T-helper 1 cell treated with Interleukin-12 subunit alpha and Interleukin-12 subunit beta and Interleukin-4 antibody, amounts not matched to agents 30 μg/mL and 1 μg/mL, for 36 hours (primary cell): ENCODE measurements around the gene CADPS.
A peak's percentile ranks its signal among the peaks of the same experiment; 100 is the strongest.

Experiments used
- H3K27ac Mint-ChIP-seq: one replicate; pipeline ENCODE4 v1.8.0; 2021; ENCODE audit warnings: mild to moderate bottlenecking, mixed read lengths
- H3K27me3 Mint-ChIP-seq: one replicate; pipeline ENCODE4 v1.8.0; 2021; ENCODE audit warnings: low read depth, mixed read lengths
- H3K36me3 Mint-ChIP-seq: one replicate; pipeline ENCODE4 v1.8.0; 2021; ENCODE audit warnings: low read depth, mixed read lengths
- H3K4me1 Mint-ChIP-seq: one replicate; pipeline ENCODE4 v1.8.0; 2021; ENCODE audit warnings: low read depth, mixed read lengths
- H3K4me3 Mint-ChIP-seq: one replicate; pipeline ENCODE4 v1.8.0; 2021; ENCODE audit warnings: mild to moderate bottlenecking, moderate library complexity, mixed read lengths
- H3K9me3 Mint-ChIP-seq: one replicate; pipeline ENCODE4 v1.8.0; 2021; ENCODE audit warnings: mixed read lengths

CADPS gene

DNA sequence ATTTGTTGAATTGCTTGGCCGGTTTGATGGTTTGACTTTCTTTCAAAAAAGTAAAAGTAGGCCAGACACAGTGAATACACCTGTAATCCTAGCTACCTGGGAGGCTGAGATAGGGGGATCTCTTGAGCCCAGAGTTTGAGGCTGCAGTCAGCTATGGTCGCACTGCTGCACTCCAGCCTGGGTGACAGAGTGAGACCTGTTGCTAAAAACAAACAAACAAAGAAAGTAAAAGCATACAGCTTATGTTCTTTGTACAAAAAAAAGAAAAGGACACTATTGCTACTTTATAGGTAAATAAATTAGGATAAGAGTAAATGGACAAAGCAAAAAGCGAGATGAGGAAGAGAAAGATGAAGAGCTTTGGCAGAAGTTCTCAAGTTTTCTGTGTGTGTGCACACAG is 488.0 kb downstream of the CADPS start:
- Mint-ChIP-seq H3K4me1 (no peaks in the 10 kb centered on the region), H3K36me3 (no peaks in the 10 kb centered on the region), H3K27me3 (no peaks in the 10 kb centered on the region), H3K4me3 (no peak overlapping the region), H3K9me3 (no peaks in the 10 kb centered on the region), H3K27ac (no peak overlapping the region)

DNA sequence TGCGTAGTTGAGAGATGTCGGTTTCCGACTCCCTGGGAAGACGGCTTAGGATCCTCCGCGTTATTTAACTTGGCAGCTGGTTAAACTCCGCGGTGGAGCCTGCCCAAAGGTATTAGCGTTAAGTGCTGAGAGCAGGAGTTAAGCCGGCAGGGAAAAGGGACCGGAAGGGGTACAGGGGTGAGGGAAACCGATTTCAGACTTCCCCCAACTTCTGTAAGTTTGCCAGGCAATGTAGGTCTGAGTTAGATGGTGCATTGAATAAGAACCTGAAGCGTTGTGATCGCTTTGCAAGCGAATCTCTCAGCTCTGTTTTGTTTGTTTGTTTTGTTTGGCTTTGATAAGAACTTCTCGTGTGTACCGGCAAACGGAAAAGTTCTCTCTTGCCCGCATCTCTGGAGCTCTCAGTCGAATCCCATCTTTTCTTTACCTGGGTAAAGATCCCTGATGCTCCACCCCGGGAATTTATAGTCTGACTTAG is 495.9 kb downstream of the CADPS start:
- no peak overlapping the region for H3K4me3 Mint-ChIP-seq
- no peaks in the 10 kb centered on the region for H3K36me3 Mint-ChIP-seq
- peaks cover 62% of the 10 kb centered on the region for H3K27me3 Mint-ChIP-seq
- peaks cover 2% of the 10 kb centered on the region for H3K4me1 Mint-ChIP-seq
- no peaks in the 10 kb centered on the region for H3K9me3 Mint-ChIP-seq
- H3K27ac Mint-ChIP-seq: no peak overlapping the region

DNA sequence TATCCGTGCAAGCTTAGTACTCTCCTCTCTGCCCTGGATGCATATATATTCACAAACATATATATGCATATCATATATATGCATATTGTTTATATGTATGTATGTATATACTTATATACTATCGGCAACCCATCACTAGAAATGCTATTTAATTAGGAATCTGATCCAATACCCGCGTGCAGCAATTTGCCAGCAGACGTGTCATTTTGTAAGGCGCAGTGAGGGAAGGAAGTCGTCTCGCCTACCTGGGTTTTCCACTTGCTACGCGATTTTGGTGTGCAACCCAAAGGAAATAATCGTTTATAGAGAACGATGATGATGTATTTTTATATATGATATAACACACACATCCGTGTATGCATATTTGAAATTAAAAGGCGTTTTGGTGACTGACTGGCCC is 496.3 kb downstream of the CADPS start:
- Mint-ChIP-seq H3K4me1 (peaks cover 2% of the 10 kb centered on the region), H3K36me3 (no peaks in the 10 kb centered on the region), H3K9me3 (no peaks in the 10 kb centered on the region), H3K27ac (no peak overlapping the region), H3K4me3 (no peak overlapping the region), H3K27me3 (peaks cover 67% of the 10 kb centered on the region)

DNA sequence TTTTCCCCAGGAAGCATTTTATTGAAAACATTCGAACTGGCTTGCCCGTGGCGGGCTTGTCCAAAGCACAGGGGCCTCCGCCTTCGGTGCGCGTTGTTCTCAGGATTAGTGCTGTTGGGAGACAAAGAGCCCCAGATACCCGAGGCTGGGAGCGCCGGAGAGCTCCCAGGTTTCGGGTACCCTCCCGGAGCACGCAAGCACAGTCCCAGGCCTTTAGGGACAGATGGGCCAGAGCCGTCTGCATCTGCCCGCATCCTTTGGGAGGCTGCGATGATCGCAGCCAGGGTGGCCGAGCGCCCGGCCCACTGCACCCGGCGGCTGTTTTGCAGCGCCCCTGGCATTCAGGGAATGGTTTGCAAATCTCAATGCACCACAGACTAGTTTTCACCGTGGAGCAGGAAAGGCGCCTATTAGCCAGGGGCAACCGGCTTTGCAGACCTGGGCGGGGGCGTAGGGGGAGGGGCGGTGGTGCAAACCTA is 496.9 kb downstream of the CADPS start:
- Mint-ChIP-seq H3K9me3 (no peaks in the 10 kb centered on the region), H3K4me1 (peaks cover 2% of the 10 kb centered on the region), H3K4me3 (no peak overlapping the region), H3K27ac (no peak overlapping the region), H3K36me3 (no peaks in the 10 kb centered on the region), H3K27me3 (peaks cover 71% of the 10 kb centered on the region)

DNA sequence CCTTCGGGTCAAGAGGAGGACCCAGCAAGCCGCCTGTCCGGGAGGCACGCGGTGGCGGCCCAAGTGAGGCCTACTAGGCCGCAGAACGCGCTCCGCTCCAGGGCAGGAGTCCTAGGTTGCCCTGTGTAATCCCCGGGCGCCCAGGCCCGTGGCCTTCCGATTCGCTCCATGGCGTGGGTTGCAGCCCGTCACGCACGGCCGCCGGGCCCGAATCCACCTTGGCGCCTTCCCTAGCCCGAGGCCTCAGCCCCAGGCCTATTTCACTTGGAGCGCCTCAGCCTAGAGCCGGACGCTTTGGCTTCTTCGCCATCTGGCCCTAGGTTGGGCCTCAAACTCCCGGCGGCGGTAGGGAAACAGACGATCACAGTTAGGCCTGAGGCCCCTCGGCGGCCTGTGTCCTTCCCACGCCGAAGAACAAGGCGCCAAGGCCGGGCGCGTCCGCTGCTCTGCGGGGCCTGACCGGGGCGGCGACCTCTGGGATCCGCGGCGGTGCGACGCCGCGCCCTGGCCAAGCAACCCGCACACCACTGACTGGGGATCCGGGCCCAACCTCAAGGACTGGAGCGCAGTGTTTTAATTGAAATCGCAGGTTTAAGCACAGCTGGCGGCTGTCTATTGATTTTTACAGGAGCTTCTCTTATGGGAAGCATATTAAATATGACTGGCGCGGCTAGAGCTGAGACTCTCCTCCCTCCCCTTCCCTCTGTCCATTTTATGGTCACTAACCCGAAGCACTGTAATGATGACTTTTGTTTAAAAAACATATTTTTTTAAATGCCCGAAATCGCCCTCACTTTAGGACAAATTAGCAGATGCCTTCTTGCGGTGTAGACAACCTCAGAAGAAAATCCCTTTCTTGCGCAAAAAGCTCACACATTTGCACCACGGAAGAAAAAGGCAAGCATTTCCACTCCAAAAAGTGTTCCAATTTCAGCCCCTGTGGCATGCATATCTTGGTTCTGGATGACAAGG is 498.0 kb downstream of the CADPS start:
- H3K4me3 Mint-ChIP-seq: no peak overlapping the region
- H3K9me3 Mint-ChIP-seq: no peaks in the 10 kb centered on the region
- H3K36me3 Mint-ChIP-seq: no peaks in the 10 kb centered on the region
- H3K4me1 Mint-ChIP-seq: peaks cover 2% of the 10 kb centered on the region
- no peak overlapping the region for H3K27ac Mint-ChIP-seq
- peaks cover 75% of the 10 kb centered on the region for H3K27me3 Mint-ChIP-seq

DNA sequence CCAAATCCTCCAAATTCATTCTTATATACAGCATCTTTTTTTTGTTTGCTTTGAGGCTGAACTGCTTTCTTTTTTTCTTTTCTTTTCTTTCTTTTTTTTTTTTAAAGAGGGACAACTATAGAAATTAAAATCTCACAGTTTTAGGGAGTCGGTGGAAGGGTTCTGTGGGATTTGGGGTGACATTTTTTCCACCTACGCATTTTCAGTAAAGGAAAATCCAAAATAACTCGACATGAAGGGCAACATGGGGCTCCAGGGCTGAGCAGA is 498.8 kb downstream of the CADPS start:
- Mint-ChIP-seq H3K4me3 (no peak overlapping the region), H3K27ac (no peak overlapping the region), H3K27me3 (peaks cover 81% of the 10 kb centered on the region), H3K4me1 (peaks cover 2% of the 10 kb centered on the region), H3K9me3 (no peaks in the 10 kb centered on the region), H3K36me3 (peaks cover under 1% of the 10 kb centered on the region)

DNA sequence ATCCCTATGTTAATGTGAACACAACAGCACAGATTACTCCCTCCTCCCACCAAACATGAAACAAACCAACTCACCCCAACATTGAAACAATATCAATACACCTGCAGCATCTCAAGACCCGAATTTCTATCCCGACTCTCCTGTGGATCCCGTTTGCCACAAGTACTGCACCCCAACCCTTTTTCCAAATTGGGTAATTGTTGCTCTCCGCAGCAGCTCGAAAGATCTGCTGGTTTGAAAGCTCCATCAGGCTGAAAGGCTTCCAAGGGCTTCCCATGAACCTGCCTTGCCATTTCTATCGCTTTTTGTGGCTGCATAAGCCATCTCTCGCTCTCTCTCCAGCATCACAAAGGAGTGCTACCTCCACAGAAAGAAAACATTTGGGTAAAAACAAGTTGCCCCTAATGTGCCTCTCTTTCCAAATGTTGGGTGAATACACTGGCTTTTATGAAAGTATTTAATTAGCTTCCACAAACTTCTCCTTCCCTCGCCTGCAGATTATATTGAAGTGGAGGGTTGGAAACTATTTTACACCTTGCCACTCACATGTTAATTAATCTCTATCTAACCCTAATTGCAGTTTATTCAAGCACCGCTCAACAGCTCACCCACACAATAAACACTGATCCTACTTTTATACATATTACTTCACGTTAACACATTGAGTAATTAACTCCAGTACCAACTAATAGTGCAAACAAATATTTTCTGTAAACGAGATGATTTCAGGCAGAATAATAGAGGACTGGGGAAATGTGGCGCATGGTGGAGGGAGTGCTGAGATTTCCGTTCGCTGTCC is 499.4 kb downstream of the CADPS start:
- Mint-ChIP-seq H3K4me1 (peaks cover 2% of the 10 kb centered on the region), H3K27ac (no peak overlapping the region), H3K36me3 (peaks cover 2% of the 10 kb centered on the region), H3K9me3 (peaks cover 1% of the 10 kb centered on the region), H3K27me3 (peaks cover 82% of the 10 kb centered on the region), H3K4me3 (no peak overlapping the region)

DNA sequence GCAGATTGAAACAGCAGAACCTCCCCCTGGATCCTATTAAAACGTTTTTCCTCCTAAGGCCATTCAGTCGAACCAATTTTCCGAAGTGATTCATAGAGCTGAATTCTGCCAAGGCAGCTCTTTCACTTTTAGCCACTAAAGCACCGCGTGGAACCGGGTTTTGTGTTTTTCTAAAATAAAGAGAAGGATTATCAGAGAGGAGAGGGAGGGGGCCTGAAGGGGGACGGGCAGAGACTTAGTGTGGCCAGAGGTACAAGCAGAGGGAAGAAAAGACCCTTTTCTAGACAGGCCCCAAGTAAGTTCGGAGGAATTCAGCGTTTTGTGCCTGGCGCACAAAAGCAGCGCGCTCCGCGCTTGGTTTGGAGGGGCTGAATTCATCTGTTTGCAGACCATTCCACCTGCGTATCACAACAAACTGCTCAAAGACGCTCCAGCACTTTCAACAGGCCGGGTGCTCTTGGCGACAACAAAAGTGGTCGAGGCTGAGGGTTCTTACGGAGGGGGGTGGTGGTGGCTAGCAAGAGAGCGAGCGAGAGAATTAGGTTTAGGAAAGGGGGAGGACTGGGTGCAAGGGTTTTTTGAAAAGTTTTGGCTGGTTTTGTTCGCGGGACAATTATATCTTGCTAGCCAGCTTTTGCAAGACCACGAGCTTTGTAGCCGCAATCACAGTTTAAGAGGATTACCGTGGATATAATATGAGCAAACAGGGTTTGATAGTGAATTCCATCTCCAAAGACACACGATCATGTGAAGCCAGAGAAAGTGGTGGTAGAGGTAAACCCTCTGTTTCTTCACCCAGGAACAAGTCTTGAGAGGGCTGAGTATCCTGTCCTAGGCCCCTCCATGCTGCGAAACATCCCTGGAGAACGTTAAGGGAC is 500.6 kb downstream of the CADPS start:
- Mint-ChIP-seq H3K27me3 (peaks cover 82% of the 10 kb centered on the region), H3K4me3 (no peak overlapping the region), H3K27ac (peak overlapping the region; percentile 63), H3K4me1 (peaks cover 2% of the 10 kb centered on the region), H3K9me3 (peaks cover 7% of the 10 kb centered on the region), H3K36me3 (peaks cover 7% of the 10 kb centered on the region)

DNA sequence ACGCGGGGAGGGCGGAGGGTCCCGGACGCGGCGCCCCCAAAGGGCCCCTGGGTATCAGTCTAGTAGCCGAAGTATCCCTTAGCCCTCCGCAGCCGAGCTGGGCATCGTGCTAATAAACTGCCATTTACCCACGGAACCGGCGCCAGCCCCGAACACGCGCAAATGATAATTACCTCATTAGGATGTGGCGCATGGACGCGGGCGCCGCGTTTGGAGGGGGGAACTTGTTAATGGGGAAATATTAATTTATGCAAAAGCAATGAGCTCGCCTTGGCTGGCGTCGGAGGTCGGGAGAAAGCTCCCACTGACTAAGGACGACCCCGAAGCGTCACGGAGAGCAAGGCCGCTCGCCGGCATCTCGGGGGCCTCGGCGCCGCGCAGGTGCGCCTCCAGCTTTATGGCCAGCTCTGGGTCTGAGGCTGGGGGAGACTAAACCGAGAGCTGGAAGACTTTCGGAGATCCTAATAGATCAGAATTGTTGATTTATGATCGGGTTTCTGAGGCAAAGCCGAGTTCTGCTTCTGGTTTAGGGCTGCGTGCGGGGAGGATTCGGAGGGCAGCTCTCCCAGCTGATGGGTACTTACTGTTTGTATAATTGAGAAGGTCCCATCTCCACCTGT is 501.4 kb downstream of the CADPS start:
- Mint-ChIP-seq H3K27ac (peak overlapping the region; percentile 63), H3K27me3 (peaks cover 81% of the 10 kb centered on the region), H3K4me3 (no peak overlapping the region), H3K9me3 (peaks cover 7% of the 10 kb centered on the region), H3K36me3 (peaks cover 7% of the 10 kb centered on the region), H3K4me1 (peaks cover 2% of the 10 kb centered on the region)

DNA sequence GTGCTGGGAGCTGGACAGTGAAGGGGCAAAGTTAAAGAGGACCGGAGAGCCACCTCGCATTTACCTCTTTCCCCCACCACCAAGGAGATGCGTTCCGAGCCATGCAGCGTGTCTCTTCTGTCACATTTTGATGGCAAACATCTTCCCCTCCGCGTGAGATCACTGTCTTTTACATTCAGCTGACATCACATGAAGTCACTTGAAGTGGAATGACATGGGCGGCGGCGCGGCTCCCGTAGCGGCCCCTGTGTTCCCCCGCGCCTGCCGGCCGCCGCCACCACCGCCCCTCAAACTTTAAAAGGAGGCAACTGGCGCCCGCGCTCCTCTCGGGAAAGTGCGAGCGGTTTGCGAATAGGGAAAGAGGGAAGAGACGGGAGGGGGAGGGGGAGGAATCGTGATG is 502.0 kb downstream of the CADPS start, which contains the start of gene FEZF2:
TSS of gene FEZF2 (minus strand) at position 336 of the 400 bp plus-strand sequence. CDS start 682 bp downstream, outside the sequence.
- peaks cover 2% of the 10 kb centered on the region for H3K4me1 Mint-ChIP-seq
- H3K27ac Mint-ChIP-seq: peak within 1 kb of the TSS; percentile 63
- H3K4me3 Mint-ChIP-seq: no peak within 1 kb of the TSS
- H3K27me3 Mint-ChIP-seq: peaks cover 82% of the 10 kb centered on the region
- peaks cover 7% of the 10 kb centered on the region for H3K36me3 Mint-ChIP-seq
- H3K9me3 Mint-ChIP-seq: peaks cover 7% of the 10 kb centered on the region

DNA sequence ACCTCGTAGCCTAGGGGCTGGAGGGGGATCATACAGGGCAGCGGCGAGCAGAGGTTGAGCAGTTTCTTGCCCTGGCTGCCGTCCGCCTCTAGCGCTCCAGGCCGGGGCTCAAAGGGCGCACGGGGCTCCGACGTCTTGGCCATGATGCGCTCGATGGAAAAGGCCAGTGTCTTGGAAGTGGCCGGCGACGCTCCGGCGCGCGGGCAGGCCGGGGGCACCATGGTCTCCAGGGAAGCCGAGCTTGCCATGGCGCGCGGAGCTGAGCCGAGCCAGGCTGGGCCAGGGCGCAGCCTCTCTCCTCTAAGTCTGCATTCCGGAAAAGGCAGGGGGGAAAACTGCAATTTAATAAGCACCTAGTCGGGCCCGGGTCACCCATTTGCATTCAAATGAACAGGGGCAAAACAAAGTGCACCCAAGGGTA is 502.6 kb downstream of the CADPS start:
- no peak overlapping the region for H3K27ac Mint-ChIP-seq
- H3K9me3 Mint-ChIP-seq: peaks cover 7% of the 10 kb centered on the region
- H3K4me1 Mint-ChIP-seq: no peaks in the 10 kb centered on the region
- peaks cover 7% of the 10 kb centered on the region for H3K36me3 Mint-ChIP-seq
- H3K4me3 Mint-ChIP-seq: no peak overlapping the region
- H3K27me3 Mint-ChIP-seq: peaks cover 82% of the 10 kb centered on the region

DNA sequence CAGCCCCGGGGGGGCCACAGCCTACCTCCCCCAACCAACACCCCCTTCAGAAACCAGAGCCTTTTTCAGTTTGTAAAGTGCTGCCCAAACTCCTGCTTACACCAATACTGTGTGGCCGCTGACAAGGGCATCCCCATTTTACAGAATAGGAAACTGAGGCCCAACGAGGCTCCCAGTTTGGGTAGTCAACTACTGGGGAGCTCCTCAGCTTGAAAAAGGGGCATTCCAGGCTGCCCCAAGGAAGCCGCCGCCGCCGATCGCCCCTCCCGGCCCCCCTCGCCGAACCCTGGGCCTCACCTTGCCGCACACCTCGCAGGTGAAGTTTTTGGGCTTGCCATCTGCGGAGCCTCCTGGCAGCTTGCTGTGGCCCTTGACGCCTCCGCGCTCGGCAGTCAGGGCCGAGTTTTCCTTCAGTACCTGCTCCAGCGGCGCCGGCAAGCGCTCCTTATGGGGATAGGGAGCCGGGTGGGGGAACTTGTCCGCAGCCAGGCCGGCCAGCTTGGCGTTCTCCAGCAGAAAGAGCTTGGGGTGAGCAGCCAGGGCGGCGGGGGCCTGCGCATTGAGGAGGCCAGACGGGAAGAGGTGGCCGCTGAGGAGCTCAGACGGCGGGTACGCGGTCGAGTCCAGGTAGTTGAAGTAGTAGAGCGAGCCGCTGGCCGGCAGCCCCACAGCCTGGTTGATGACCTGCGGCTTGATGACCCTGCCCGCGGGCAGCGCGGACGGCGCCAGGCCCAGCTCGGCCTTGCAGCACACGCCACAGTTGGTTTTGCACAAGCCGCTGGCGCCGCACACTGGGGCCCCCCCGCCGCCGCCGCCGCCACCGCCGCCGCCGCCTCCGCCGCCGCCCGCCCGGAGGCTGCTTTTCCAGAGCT is 503.3 kb downstream of the CADPS start:
- no peaks in the 10 kb centered on the region for H3K4me1 Mint-ChIP-seq
- peaks cover 7% of the 10 kb centered on the region for H3K9me3 Mint-ChIP-seq
- H3K27me3 Mint-ChIP-seq: peaks cover 85% of the 10 kb centered on the region
- H3K36me3 Mint-ChIP-seq: peaks cover 7% of the 10 kb centered on the region
- no peak overlapping the region for H3K4me3 Mint-ChIP-seq
- H3K27ac Mint-ChIP-seq: no peak overlapping the region
